ENCODE measurements around the gene ALDH1A3.

The ALDH1A3 gene

DNA sequence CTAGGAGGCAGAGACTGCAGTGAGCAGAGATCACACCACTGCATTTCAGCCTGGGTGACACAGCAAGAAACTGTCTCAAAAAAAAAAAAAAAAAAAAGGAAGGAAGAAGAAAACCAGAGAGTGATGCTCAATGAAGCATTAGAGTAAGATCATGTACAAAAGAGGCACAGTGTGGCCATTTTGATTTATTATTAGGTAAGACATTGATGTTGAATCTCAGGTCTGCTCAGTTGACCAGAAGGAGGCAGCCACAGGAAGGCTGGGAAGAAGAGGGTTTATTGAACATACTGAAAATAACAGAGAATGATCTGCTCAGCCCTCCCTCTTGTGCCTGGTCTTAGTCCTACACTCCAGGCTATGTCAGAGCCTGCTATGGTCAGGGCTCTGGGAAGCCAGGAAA, 55.1 kb downstream of the ALDH1A3 start:
- TF ChIP-seq, protein P1, sequence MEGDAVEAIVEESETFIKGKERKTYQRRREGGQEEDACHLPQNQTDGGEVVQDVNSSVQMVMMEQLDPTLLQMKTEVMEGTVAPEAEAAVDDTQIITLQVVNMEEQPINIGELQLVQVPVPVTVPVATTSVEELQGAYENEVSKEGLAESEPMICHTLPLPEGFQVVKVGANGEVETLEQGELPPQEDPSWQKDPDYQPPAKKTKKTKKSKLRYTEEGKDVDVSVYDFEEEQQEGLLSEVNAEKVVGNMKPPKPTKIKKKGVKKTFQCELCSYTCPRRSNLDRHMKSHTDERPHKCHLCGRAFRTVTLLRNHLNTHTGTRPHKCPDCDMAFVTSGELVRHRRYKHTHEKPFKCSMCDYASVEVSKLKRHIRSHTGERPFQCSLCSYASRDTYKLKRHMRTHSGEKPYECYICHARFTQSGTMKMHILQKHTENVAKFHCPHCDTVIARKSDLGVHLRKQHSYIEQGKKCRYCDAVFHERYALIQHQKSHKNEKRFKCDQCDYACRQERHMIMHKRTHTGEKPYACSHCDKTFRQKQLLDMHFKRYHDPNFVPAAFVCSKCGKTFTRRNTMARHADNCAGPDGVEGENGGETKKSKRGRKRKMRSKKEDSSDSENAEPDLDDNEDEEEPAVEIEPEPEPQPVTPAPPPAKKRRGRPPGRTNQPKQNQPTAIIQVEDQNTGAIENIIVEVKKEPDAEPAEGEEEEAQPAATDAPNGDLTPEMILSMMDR (IDR thresholded peaks at IDR 0.05; ENCODE audit: extremely low read depth, insufficient read depth, missing control alignments) = peak; percentile 34
- DNase-seq (ENCODE audit: low spot score) = no peak

DNA sequence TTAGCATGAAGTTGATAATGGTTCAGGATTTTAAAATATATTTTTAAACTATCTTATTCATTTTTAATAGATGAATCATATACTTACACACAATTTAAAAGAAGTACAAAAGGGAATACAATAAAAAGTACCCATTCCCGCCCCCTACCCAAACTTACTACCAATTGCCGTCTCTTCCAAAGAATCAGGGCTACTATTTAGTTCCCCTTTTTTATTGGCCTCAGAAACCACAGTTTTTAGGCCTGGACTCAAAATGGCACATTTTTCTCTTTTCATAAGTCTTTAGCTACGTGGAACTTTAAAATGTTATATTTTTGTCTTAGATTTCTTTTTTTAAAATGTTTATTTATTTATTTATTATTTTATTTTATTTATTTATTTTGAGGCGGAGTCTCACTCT, 57.5 kb downstream of the ALDH1A3 start:
- TF ChIP-seq, protein P1 (IDR thresholded peaks at IDR 0.05; ENCODE audit: extremely low read depth, insufficient read depth, missing control alignments) = no peak
- in situ Hi-C loops (cut with MboI; ENCODE audit: low pct_unique_long_range_greater_than_20kb, low sequenced_read_pairs, unreplicated experiment) = no loop called here

More for the DNA sequence above, 55.1 kb downstream of the ALDH1A3 start:
- in situ Hi-C loops (cut with MboI; ENCODE audit: low pct_unique_long_range_greater_than_20kb, low sequenced_read_pairs, unreplicated experiment) = no loop called here

DNA sequence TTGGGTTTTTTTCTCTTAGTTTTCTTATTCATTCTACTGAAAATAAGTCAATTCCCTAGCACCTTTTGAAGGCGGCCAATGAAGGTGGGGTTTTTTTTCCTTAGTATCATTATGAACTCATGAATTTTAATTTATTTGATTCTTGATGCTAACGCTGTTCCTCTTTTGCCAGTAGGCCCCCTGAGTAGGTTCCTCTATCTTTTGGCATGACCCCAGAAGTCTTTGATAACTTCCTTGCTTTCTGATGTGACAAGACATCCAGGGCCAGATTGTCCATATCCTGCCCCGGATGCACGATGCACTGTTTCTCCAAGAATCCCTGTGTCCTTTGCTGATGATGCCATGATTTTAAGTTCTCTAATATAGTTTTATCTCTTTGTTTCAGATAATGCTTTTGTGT, 60.2 kb downstream of the ALDH1A3 start:
- TF ChIP-seq, protein P1 (IDR thresholded peaks at IDR 0.05; ENCODE audit: extremely low read depth, insufficient read depth, missing control alignments) = no peak
- no peak for DNase-seq (ENCODE audit: low spot score)
- in situ Hi-C loops (cut with MboI; ENCODE audit: low pct_unique_long_range_greater_than_20kb, low sequenced_read_pairs, unreplicated experiment) = no loop called here

More for the DNA sequence above, 57.5 kb downstream of the ALDH1A3 start:
- DNase-seq (ENCODE audit: low spot score) = no peak

DNA sequence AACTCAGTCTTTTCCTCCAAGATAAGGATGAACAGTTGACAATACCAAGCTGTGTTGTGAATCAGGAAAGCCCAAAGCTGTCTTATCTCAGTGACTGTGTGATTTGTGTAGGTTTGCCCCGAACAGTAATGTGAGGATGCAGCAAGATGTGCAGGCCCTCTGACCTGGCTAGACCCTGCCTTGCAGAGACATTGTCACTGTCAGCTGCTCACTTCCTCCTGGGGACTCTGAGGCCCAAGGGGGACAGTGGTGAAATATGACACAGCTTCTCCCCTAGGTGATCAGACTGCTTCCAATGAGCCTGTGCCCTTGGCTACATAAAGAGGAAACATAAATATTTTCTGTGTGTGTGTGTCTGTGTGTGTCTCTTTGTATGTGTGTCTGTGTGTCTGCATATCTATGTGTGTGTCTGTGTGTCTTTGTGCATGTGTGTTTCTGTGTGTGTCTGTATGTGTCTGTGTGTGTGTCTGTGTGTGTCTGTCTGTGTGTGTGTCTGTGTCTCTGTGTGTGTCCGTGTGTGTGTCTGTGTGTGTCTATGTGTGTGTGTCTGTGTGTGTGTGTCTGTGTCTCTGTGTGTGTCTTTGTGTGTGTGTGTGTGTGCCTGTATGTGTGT, 61.2 kb downstream of the ALDH1A3 start:
- DNase-seq (ENCODE audit: low spot score) = peak; percentile 59

DNA sequence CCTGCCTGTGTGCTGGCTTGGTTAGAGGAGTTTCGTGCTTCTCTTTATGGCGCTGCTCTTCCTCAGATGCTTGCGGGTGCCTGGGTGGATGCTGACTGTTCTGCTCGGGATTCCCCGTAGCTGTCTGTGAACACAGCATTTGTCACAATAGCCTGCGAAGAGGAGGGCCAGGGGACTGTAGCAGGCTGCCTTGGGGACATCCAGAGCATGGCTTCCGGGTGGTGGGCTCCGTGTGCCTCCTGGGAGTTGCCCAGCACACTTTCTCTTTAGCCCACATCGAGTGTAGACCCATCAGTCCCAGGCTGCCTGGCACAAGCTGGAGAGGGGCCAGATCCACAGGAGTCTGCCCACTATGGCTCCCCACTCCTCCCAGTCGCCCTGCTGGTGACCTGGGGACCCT, 61.9 kb downstream of the ALDH1A3 start:
- TF ChIP-seq, protein P1 (IDR thresholded peaks at IDR 0.05; ENCODE audit: extremely low read depth, insufficient read depth, missing control alignments) = no peak
- in situ Hi-C loops (cut with MboI; ENCODE audit: low pct_unique_long_range_greater_than_20kb, low sequenced_read_pairs, unreplicated experiment) = no loop called here
- peak; percentile 61 for DNase-seq (ENCODE audit: low spot score)

More for the DNA sequence above, 61.2 kb downstream of the ALDH1A3 start:
- TF ChIP-seq, protein P1 (IDR thresholded peaks at IDR 0.05; ENCODE audit: extremely low read depth, insufficient read depth, missing control alignments) = no peak
- in situ Hi-C loops (cut with MboI; ENCODE audit: low pct_unique_long_range_greater_than_20kb, low sequenced_read_pairs, unreplicated experiment) = no loop called here

DNA sequence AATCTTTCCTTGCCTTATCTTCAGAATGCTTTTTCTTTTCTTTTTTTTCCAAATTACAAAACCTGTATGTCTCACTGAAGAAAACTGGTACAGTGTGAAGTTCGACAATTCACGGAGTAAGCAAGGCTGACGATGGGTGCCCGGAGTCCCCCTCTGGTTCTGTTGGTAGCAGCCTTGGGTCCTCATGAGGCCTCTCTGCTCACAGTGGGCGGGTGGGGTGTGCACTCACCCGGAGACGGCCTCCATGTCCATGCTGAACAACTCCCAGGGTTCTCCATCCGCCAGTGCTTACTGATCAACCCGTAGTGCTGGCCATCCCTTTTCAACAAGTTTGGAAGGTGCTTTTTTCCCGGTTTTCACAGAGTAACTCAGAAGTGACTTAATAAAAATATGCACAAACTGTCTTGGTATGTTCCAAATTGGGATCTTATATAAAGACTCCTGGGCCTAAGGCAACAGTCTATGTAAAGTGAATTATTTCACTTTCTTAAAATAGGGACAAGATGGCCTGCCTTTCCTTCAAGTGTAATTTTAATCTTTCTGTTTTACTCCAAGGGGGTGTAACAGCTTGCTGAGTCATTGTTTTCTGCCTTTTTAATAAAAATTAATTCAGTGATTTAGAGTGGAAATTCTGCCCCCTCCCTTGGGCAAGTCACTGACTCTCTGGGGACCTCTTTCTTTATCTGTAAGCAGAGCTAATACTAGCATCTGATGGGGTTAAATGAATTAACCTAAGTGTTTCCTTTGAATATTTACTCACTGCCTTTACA, 63.2 kb downstream of the ALDH1A3 start:
- DNase-seq (ENCODE audit: low spot score) = no peak
- in situ Hi-C loops (cut with MboI; ENCODE audit: low pct_unique_long_range_greater_than_20kb, low sequenced_read_pairs, unreplicated experiment) = no loop called here
- TF ChIP-seq, protein P1 (IDR thresholded peaks at IDR 0.05; ENCODE audit: extremely low read depth, insufficient read depth, missing control alignments) = no peak
